ENCODE results near the gene RIT1.

RIT1 gene

DNA sequence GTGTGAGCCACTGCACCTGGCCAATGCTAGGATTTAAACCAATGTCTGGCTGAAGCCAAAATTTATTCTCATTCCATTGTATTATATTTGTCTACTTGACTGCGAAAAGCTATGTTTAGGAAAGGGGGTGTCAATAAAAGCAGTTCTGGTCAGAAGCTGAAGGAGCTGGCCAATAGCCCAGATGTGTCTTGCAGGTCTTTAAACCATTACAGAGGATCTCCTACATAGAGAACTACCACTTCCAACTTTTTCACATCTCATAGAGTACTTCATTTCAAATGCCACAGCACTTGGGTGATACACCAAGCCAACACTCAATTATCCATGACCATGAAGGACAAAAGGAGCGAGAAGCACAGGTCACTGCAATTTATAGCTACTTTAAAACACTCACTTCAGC is 49.3 kb downstream of the RIT1 start:
- DNase-seq (ENCODE audit: low read depth), result no peak
- no peak overlapping the region for H3K4me3 ChIP-seq (ENCODE audit: low read depth, low read length)
- TF ChIP-seq MYC (IDR thresholded peaks at IDR 0.05; ENCODE audit: low read depth, low read length), result no peak
- no peak for TF ChIP-seq CTCF (IDR thresholded peaks at IDR 0.05; ENCODE audit: low read depth, low read length)
- TF ChIP-seq POLR2A (IDR thresholded peaks at IDR 0.05; ENCODE audit: extremely low read depth, insufficient read length), result no peak
- TF ChIP-seq, protein P1, sequence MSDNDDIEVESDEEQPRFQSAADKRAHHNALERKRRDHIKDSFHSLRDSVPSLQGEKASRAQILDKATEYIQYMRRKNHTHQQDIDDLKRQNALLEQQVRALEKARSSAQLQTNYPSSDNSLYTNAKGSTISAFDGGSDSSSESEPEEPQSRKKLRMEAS (IDR thresholded peaks at IDR 0.05; ENCODE audit: low read depth, low read length), result no peak

DNA sequence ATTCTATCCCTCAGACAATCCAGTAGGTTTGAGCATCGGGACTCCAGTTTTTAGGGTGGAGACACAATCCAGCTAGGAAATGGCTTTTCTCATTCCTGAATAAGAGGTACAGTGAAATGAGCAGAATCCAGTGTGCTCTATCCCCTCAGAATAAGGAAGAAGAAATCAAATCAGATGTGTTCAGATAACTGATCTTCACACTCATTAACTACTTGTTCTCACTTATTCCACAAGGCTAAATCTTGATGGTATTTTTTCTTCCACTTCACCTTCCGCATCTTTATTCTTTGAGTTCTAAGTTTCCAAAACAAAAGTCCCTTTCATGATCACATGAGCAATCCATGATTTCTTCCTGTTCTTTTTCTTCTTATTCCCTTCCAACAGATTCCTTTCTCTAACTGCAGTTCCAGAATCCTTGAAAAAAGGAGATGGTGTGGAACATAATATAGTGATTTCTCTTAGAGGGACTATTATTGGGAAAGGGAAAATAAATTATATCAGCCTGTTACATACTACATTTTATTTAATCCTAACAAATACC is 50.1 kb downstream of the RIT1 start:
- TF ChIP-seq MYC (IDR thresholded peaks at IDR 0.05; ENCODE audit: low read depth, low read length) (no peak), CTCF (IDR thresholded peaks at IDR 0.05; ENCODE audit: low read depth, low read length) (no peak), POLR2A (IDR thresholded peaks at IDR 0.05; ENCODE audit: extremely low read depth, insufficient read length) (no peak)
- TF ChIP-seq, protein P1 (IDR thresholded peaks at IDR 0.05; ENCODE audit: low read depth, low read length), result no peak
- peak overlapping the region; percentile 70 for H3K4me3 ChIP-seq (ENCODE audit: low read depth, low read length)

GRCh38 chr1:155859881-155860871 is 51.0 kb downstream of the RIT1 start:
- peak; percentile 88 for DNase-seq (ENCODE audit: low read depth)
- H3K4me3 ChIP-seq (ENCODE audit: low read depth, low read length), result peak overlapping the region; percentile 70
- TF ChIP-seq POLR2A (IDR thresholded peaks at IDR 0.05; ENCODE audit: extremely low read depth, insufficient read length) (peak; percentile 22), MYC (IDR thresholded peaks at IDR 0.05; ENCODE audit: low read depth, low read length) (no peak)

More for the DNA sequence above, 50.1 kb downstream of the RIT1 start:
- DNase-seq (ENCODE audit: low read depth), result no peak

DNA sequence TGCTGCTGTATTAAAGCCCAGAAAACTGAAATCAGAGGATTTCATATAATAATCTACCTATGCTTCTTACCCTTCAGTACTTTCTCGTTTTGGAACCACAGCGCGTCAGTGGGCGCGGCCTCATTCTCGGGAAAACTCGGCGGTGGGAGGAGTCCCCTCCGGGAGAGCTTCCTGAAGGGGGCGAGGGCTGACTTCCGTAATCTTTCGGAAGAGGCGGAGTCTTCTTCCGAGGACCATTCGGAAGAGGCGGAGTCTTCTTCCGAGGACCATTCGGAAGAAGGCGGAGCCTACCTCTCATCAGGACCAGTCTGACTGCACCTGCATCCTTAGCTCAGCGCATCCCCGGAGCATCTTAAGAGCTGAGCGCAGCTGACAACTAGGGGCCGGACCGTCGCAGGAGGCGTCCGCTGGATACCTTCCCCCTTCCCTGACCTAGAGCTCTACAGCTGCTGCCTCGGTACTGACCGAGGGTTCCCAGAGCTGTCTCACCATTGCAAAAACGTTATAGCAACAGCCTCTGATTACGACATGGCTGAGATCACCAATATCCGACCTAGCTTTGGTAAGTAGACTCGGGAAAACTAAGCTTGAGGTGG is 51.8 kb downstream of the RIT1 start, which contains the start of gene SYT11:
Gene SYT11 (plus strand): TSS at position 334 of the 596 bp plus-strand sequence. CDS start 195 bp downstream, at position 529.
- TF ChIP-seq, protein P1 (IDR thresholded peaks at IDR 0.05; ENCODE audit: low read depth, low read length), result no peak
- TF ChIP-seq MYC (IDR thresholded peaks at IDR 0.05; ENCODE audit: low read depth, low read length), result peak; percentile 16; the same call in 1 of the 2 replicates
- peak; percentile 96 for DNase-seq (ENCODE audit: low read depth)
- H3K4me3 ChIP-seq (ENCODE audit: low read depth, low read length), result peak within 1 kb of the TSS; percentile 71

GRCh38 chr1:155858800-155859233 is 52.3 kb downstream of the RIT1 start:
- peak; percentile 75 for DNase-seq (ENCODE audit: low read depth)
- TF ChIP-seq CTCF (IDR thresholded peaks at IDR 0.05; ENCODE audit: low read depth, low read length) (no peak), POLR2A (IDR thresholded peaks at IDR 0.05; ENCODE audit: extremely low read depth, insufficient read length) (no peak), MYC (IDR thresholded peaks at IDR 0.05; ENCODE audit: low read depth, low read length) (no peak)
- TF ChIP-seq, protein P1 (IDR thresholded peaks at IDR 0.05; ENCODE audit: low read depth, low read length), result no peak
- H3K4me3 ChIP-seq (ENCODE audit: low read depth, low read length), result peak overlapping the region; percentile 71

- H3K4me3 ChIP-seq (ENCODE audit: low read depth, low read length), result peak within 1 kb of the TSS; percentile 95
- peak; percentile 93 for DNase-seq (ENCODE audit: low read depth)
- peak; percentile 78 for TF ChIP-seq POLR2A (IDR thresholded peaks at IDR 0.05; ENCODE audit: extremely low read depth, insufficient read length)
- TF ChIP-seq, protein P1 (IDR thresholded peaks at IDR 0.05; ENCODE audit: low read depth, low read length), result peak; percentile 4; the same call in 1 of the 2 replicates
- no peak for TF ChIP-seq MYC (IDR thresholded peaks at IDR 0.05; ENCODE audit: low read depth, low read length)
- TF ChIP-seq CTCF (IDR thresholded peaks at IDR 0.05; ENCODE audit: low read depth, low read length), result no peak
Measured at GRCh38 chr1:155856975-155857930, 53.9 kb downstream of the RIT1 start, which contains the start of gene GON4L. Gene GON4L (minus strand): TSS chr1:155857214. CDS start chr1:155853780, 3,434 bp downstream.

Measured in NB4 (cell line).